Measurements from ENCODE around the gene OSCAR. TPM values are rescaled to one million over a fixed set of nuclear protein-coding genes. Genes with fewer than 3 reads are reported as not detected.

The OSCAR gene
- total and polyA plus RNA-seq, 10 of the 15 experiments (the other 5 are each of a cell fraction or from before 2014, with no cell fraction given): 0.08 to 0.27 (median 0.10) TPM; not detected in 7

GRCh38 chr19:54102421-54103169 lies 2.0 kb upstream of the OSCAR start, which contains the start of gene NDUFA3 (continued):
- TF ChIP-seq, protein P1, sequence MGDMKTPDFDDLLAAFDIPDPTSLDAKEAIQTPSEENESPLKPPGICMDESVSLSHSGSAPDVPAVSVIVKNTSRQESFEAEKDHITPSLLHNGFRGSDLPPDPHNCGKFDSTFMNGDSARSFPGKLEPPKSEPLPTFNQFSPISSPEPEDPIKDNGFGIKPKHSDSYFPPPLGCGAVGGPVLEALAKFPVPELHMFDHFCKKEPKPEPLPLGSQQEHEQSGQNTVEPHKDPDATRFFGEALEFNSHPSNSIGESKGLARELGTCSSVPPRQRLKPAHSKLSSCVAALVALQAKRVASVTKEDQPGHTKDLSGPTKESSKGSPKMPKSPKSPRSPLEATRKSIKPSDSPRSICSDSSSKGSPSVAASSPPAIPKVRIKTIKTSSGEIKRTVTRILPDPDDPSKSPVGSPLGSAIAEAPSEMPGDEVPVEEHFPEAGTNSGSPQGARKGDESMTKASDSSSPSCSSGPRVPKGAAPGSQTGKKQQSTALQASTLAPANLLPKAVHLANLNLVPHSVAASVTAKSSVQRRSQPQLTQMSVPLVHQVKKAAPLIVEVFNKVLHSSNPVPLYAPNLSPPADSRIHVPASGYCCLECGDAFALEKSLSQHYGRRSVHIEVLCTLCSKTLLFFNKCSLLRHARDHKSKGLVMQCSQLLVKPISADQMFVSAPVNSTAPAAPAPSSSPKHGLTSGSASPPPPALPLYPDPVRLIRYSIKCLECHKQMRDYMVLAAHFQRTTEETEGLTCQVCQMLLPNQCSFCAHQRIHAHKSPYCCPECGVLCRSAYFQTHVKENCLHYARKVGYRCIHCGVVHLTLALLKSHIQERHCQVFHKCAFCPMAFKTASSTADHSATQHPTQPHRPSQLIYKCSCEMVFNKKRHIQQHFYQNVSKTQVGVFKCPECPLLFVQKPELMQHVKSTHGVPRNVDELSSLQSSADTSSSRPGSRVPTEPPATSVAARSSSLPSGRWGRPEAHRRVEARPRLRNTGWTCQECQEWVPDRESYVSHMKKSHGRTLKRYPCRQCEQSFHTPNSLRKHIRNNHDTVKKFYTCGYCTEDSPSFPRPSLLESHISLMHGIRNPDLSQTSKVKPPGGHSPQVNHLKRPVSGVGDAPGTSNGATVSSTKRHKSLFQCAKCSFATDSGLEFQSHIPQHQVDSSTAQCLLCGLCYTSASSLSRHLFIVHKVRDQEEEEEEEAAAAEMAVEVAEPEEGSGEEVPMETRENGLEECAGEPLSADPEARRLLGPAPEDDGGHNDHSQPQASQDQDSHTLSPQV (IDR thresholded peaks at IDR 0.05): no peak
- TF ChIP-seq EP300 (IDR thresholded peaks at IDR 0.05; ENCODE audit: borderline replicate concordance in 1 of 2, control insufficient read depth in 1 of 2, low read depth in 2 of 2, low read length in 2 of 2): no peak
- peak; percentile 97 for TF ChIP-seq NR2F1 (conservative IDR thresholded peaks at IDR 0.05)
- TF ChIP-seq NFXL1 (IDR thresholded peaks at IDR 0.05; ENCODE audit: borderline replicate concordance): no peak
- TF ChIP-seq POLR2AphosphoS2 (IDR thresholded peaks at IDR 0.05; ENCODE audit: low read depth, low read length): peak; percentile 52; the same call in 1 of the 2 replicates
- no peak for TF ChIP-seq BMI1 (IDR thresholded peaks at IDR 0.05; ENCODE audit: borderline replicate concordance)
- no peak for TF ChIP-seq ZBTB11 (CRISPR knock-in tag; IDR thresholded peaks at IDR 0.05)
- TF ChIP-seq SIX5 (IDR thresholded peaks at IDR 0.05; ENCODE audit: low read depth, low read length, severe bottlenecking): peak; percentile 91
- no peak for TF ChIP-seq MYB (IDR thresholded peaks at IDR 0.05; ENCODE audit: borderline replicate concordance, low read depth, low read length)
- no peak for TF ChIP-seq KDM1A (IDR thresholded peaks at IDR 0.05; ENCODE audit: borderline replicate concordance)
- 0 out of 2 replicates have a peak, but pooled peaks have one; percentile 56 for TF ChIP-seq WRNIP1 (IDR thresholded peaks at IDR 0.05; ENCODE audit: borderline replicate concordance, low read depth, low read length)
- peak; percentile 40; the same call in 1 of the 3 replicates for TF ChIP-seq POU2F2 (IDR thresholded peaks at IDR 0.05; ENCODE audit: borderline replicate concordance, low read depth, low read length)
- TF ChIP-seq CBX5 (IDR thresholded peaks at IDR 0.05; ENCODE audit: low read depth): no peak
- peak; percentile 70; the same call in 1 of the 2 replicates for TF ChIP-seq HDGF (IDR thresholded peaks at IDR 0.05)
- no peak for TF ChIP-seq ATF7 (IDR thresholded peaks at IDR 0.05; ENCODE audit: low read depth)
- no peak for TF ChIP-seq ESRRA (IDR thresholded peaks at IDR 0.05; ENCODE audit: low read length)
- TF ChIP-seq POLR2AphosphoS5 (IDR thresholded peaks at IDR 0.05; ENCODE audit: low read length): peak; percentile 96
- TF ChIP-seq, protein P2, sequence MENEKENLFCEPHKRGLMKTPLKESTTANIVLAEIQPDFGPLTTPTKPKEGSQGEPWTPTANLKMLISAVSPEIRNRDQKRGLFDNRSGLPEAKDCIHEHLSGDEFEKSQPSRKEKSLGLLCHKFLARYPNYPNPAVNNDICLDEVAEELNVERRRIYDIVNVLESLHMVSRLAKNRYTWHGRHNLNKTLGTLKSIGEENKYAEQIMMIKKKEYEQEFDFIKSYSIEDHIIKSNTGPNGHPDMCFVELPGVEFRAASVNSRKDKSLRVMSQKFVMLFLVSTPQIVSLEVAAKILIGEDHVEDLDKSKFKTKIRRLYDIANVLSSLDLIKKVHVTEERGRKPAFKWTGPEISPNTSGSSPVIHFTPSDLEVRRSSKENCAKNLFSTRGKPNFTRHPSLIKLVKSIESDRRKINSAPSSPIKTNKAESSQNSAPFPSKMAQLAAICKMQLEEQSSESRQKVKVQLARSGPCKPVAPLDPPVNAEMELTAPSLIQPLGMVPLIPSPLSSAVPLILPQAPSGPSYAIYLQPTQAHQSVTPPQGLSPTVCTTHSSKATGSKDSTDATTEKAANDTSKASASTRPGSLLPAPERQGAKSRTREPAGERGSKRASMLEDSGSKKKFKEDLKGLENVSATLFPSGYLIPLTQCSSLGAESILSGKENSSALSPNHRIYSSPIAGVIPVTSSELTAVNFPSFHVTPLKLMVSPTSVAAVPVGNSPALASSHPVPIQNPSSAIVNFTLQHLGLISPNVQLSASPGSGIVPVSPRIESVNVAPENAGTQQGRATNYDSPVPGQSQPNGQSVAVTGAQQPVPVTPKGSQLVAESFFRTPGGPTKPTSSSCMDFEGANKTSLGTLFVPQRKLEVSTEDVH (IDR thresholded peaks at IDR 0.05; ENCODE audit: low read depth, partially characterized antibody): no peak
- TF ChIP-seq SMARCA5 (IDR thresholded peaks at IDR 0.05): peak; percentile 92; the same call in 1 of the 2 replicates
- TF ChIP-seq IKZF1 (conservative IDR thresholded peaks at IDR 0.05): peak; percentile 100
